AG04450 (cell line): ENCODE results near the gene AMBP. TPM values are rescaled to one million over a fixed set of nuclear protein-coding genes. Genes with fewer than 3 reads are reported as not detected.

Source experiments
- CTCF ChIA-PET: fragments of 300-600, 350-600 bp; formaldehyde crosslinking; extraction: SDS; loops from one replicate; lab custom pipeline; 2022; ENCODE audit warnings: antibody characterized with exemption, inconsistent platforms; lab: Charles Lee
- POLR2A ChIA-PET: fragments of 350-600 bp; formaldehyde crosslinking; extraction: SDS; loops from one replicate; lab custom pipeline; 2021; ENCODE audit warnings: antibody characterized with exemption, inconsistent platforms; lab: Yijun Ruan, JAX
- DNase-seq: peaks from one replicate; pipeline ENCODE4 v3.0.0-alpha.2; 2011; ENCODE audit warnings: low read depth, low spot score
- H3K27ac ChIP-seq: one replicate; pipeline ENCODE4 v1.5.1; 2012; ENCODE audit warnings: low read depth, low read length, control low read depth
- H3K27me3 ChIP-seq: one replicate; pipeline ENCODE4 v1.6.0; 2012; ENCODE audit warnings: low read length; ENCODE audit not compliant: control insufficient read depth, insufficient read depth
- H3K4me3 ChIP-seq: 2 replicates; pipeline ENCODE4 v1.5.1; 2011; ENCODE audit warnings: mild to moderate bottlenecking, low read depth, low read length, control low read depth
- H3K9me3 ChIP-seq: 2 replicates; pipeline ENCODE4 v1.5.1; 2012; ENCODE audit warnings: low read length; ENCODE audit not compliant: control insufficient read depth, insufficient read depth
- polyA plus RNA-seq: library from polyadenylated mRNA; depleted of rRNA; stranded (reverse); fragments of >200 nt; gene quantifications from 2 replicates; pipeline ENCODE4 v1.2.3, GENCODE V29; 2011
- TF ChIP-seq, protein P1 (sequence below): IDR thresholded peaks from 2 replicates; pipeline ENCODE4 v1.5.1; 2011; ENCODE audit warnings: low read depth, low read length, control low read depth, inconsistent platforms

AMBP gene
- polyA plus RNA-seq, 1 experiment = 0.74 TPM

DNA sequence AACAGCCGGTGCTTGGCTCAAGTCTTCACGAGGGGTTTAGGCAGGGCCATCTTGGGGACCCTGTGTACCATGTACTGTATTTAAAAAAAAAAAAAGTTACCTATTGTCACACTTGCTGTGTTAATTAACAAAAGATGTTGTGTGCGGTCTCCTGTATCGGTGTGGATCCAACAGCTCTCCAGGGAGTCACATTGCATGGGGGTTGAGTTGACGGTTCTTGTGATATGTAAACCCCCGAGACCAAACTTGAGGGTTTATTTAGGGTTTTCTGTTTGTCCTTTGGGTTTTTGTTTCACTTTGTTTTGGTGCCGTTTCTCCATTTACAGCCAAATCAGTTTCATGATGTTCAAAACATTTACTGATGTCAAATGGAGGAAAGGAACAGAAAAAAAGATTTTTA lies 22.2 kb downstream of the AMBP start:
- Histone ChIP-seq H3K27me3 (no peaks in the 10 kb centered on the region), H3K27ac (no peak overlapping the region), H3K4me3 (no peak overlapping the region), H3K9me3 (no peaks in the 10 kb centered on the region)
- POLR2A ChIA-PET = no interaction called here
- CTCF ChIA-PET = no interaction called here
- TF ChIP-seq, protein P1, sequence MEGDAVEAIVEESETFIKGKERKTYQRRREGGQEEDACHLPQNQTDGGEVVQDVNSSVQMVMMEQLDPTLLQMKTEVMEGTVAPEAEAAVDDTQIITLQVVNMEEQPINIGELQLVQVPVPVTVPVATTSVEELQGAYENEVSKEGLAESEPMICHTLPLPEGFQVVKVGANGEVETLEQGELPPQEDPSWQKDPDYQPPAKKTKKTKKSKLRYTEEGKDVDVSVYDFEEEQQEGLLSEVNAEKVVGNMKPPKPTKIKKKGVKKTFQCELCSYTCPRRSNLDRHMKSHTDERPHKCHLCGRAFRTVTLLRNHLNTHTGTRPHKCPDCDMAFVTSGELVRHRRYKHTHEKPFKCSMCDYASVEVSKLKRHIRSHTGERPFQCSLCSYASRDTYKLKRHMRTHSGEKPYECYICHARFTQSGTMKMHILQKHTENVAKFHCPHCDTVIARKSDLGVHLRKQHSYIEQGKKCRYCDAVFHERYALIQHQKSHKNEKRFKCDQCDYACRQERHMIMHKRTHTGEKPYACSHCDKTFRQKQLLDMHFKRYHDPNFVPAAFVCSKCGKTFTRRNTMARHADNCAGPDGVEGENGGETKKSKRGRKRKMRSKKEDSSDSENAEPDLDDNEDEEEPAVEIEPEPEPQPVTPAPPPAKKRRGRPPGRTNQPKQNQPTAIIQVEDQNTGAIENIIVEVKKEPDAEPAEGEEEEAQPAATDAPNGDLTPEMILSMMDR = no peak
- DNase-seq = no peak

DNA sequence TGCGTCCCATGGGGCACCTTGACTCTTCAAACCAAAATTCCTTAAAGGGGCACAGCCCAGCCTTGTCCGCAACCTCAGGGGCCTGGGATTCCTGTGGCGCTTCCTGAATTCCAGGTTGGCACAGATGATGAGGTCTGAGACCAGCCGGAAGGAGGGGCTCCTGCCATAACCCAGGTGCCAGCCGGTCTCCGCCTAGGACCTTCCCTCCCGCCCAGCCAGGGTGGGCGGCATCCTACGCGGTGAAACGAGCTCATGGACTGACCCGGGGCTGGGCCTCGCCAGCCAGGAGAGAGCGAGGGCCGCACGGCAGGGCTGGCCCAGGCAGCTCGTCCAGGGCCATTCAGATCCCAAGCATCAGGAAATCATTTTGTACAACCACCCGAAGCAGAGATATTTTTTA lies 23.0 kb downstream of the AMBP start:
- CTCF ChIA-PET = no interaction called here
- Histone ChIP-seq H3K27ac (no peak overlapping the region), H3K27me3 (no peaks in the 10 kb centered on the region), H3K9me3 (no peaks in the 10 kb centered on the region), H3K4me3 (no peak overlapping the region)
- DNase-seq = no peak
- POLR2A ChIA-PET = no interaction called here
- TF ChIP-seq, protein P1 = no peak

DNA sequence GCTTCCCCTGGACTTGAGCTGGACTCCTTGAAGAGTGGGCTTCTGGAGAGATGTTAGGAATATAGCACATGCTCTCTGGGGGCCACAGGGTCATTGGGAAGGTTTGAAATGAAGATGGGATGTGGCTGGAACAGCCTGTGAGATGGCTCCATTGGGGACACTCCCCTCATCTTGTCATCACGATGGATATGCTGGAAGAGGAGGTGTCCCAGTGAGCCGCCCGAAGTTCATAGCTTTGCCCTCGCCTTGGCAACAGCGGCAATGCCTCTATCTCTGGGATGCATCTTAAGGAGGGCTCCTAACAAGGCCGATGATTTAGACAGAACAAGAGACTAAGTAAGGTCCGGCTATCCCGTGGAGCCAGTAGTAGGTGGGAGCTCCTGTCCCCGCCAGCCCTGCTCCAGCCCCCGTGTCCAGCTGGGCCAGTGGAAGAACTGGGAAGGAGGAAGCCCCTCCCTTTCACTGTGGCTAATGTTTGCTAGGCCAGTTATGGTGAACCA lies 23.9 kb downstream of the AMBP start:
- no peaks in the 10 kb centered on the region for H3K27me3 ChIP-seq
- ChIA-PET POLR2A (no interaction called here), CTCF (no interaction called here)
- no peaks in the 10 kb centered on the region; the same call in 1 of the 2 replicates for H3K9me3 ChIP-seq
- DNase-seq = no peak
- H3K27ac ChIP-seq = no peak overlapping the region
- no peak overlapping the region for H3K4me3 ChIP-seq
- TF ChIP-seq, protein P1 = no peak

DNA sequence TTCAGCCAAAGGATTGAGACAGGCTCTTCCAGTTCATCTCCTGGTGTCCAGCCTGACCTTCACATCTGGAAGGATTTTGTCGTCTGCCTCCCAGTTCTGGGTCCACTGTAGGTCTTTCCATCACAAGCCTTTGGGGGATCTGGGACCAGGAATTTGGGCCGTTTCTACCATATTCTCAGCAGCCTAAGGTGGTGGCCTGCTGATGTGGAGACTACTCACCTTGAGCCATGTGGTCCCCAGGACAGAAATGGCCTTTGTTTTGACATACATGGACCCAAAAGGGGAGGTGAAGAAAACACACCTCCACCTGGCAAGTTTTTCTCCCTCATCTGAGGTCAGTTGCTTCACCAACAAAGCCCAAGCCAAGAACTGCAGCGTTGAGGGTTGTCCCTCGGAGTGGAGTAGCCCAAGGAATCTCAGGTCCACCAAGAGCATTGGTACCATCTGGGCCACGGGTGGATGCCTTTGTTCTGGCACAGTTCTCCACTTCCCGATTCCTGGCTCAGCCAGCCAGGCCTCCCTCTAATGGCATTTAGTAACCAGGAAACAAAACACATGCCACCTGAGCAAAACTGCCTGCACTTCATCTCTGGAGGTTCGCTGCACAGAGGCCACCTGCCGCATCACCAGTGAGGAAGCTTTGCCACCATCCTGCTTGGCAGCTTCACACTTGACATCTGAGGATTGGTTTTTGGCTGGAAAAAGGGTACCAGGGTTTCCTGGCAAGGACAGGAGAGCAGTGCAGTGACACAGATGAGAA lies 24.7 kb downstream of the AMBP start:
- POLR2A ChIA-PET = no interaction called here
- no peak for DNase-seq
- no peak overlapping the region for H3K4me3 ChIP-seq
- CTCF ChIA-PET = no interaction called here
- no peaks in the 10 kb centered on the region; the same call in 1 of the 2 replicates for H3K9me3 ChIP-seq
- TF ChIP-seq, protein P1 = no peak
- H3K27ac ChIP-seq = no peak overlapping the region
- no peaks in the 10 kb centered on the region for H3K27me3 ChIP-seq

DNA sequence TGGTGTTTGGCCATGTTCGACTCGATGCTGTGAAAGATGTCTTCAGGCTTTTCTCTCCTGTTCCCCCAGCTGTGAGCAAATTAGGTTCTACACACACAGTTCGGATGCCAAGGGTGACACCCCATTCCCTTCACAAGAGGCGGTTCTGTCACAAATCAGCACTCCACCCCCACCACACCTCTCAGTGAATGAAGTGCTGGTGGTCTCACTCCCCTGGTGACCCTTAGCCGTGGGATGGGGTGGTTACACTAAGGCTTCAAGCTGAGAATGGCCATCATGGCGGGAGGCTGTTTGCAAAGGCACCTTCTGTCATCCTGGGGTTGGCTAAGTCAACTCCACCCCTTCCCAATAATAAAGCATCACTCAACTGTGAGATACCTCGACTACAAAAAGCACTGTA lies 26.4 kb downstream of the AMBP start:
- TF ChIP-seq, protein P1 = no peak
- CTCF ChIA-PET = interaction anchor here (0.6 kb wide), 1 partner anchor 175 kb away, joined by 5 read pairs; no protein-coding TSS in a partner anchor
- no peak for DNase-seq
- Histone ChIP-seq H3K27ac (no peak overlapping the region), H3K9me3 (no peaks in the 10 kb centered on the region; the same call in 1 of the 2 replicates), H3K27me3 (no peaks in the 10 kb centered on the region), H3K4me3 (no peak overlapping the region)
- POLR2A ChIA-PET = no interaction called here
